Measurements from ENCODE around the gene EPYC.
A peak's percentile ranks its signal among the peaks of the same experiment; 100 is the strongest.

Gene EPYC

GRCh38 chr12:90961154-90961553 lies 43.6 kb downstream of the EPYC start:
- no peak for DNase-seq (ENCODE audit: low read depth)
- no peak overlapping the region for H3K4me3 ChIP-seq (ENCODE audit: low read depth, low read length)

- DNase-seq (ENCODE audit: low read depth) = no peak
- no peak overlapping the region for H3K4me3 ChIP-seq (ENCODE audit: low read depth, low read length)
Measured at GRCh38 chr12:90959538-90960139, 45.1 kb downstream of the EPYC start.

GRCh38 chr12:90959032-90959431 lies 45.7 kb downstream of the EPYC start:
- DNase-seq (ENCODE audit: low read depth) = no peak

GRCh38 chr12:90958347-90958746 lies 46.4 kb downstream of the EPYC start:
- DNase-seq (ENCODE audit: low read depth) = no peak
- no peak overlapping the region for H3K4me3 ChIP-seq (ENCODE audit: low read depth, low read length)

More at GRCh38 chr12:90959032-90959431, 45.7 kb downstream of the EPYC start:
- no peak overlapping the region for H3K4me3 ChIP-seq (ENCODE audit: low read depth, low read length)

- no peak within 1 kb of the TSS for H3K4me3 ChIP-seq (ENCODE audit: low read depth, low read length)
- no peak for DNase-seq (ENCODE audit: low read depth)
Measured at GRCh38 chr12:90954921-90955320, 49.9 kb downstream of the EPYC start, which contains the start of gene CCER1. CCER1 (minus strand) TSS chr12:90955176; CDS start chr12:90954742, 434 bp downstream.

- DNase-seq (ENCODE audit: low read depth) = no peak
- H3K4me3 ChIP-seq (ENCODE audit: low read depth, low read length) = no peak overlapping the region
Measured at GRCh38 chr12:90954428-90954827, 50.3 kb downstream of the EPYC start.

- H3K4me3 ChIP-seq (ENCODE audit: low read depth, low read length) = no peak overlapping the region
- DNase-seq (ENCODE audit: low read depth) = no peak
Measured at GRCh38 chr12:90953956-90954421, 50.8 kb downstream of the EPYC start.

GRCh38 chr12:90951432-90952105 lies 53.2 kb downstream of the EPYC start:
- H3K4me3 ChIP-seq (ENCODE audit: low read depth, low read length) = no peak overlapping the region
- no peak for DNase-seq (ENCODE audit: low read depth)

GRCh38 chr12:90947869-90948268 lies 56.9 kb downstream of the EPYC start:
- H3K4me3 ChIP-seq (ENCODE audit: low read depth, low read length) = no peak overlapping the region
- DNase-seq (ENCODE audit: low read depth) = no peak

GRCh38 chr12:90945070-90945649 lies 59.6 kb downstream of the EPYC start:
- DNase-seq (ENCODE audit: low read depth) = no peak
- H3K4me3 ChIP-seq (ENCODE audit: low read depth, low read length) = no peak overlapping the region

- H3K4me3 ChIP-seq (ENCODE audit: low read depth, low read length) = no peak overlapping the region
- no peak for DNase-seq (ENCODE audit: low read depth)
Measured at GRCh38 chr12:90943255-90943654, 61.5 kb downstream of the EPYC start.

- DNase-seq (ENCODE audit: low read depth) = no peak
Measured at GRCh38 chr12:90940872-90941499, 63.8 kb downstream of the EPYC start.

GRCh38 chr12:90939382-90939781 lies 65.4 kb downstream of the EPYC start:
- no peak for DNase-seq (ENCODE audit: low read depth)
- H3K4me3 ChIP-seq (ENCODE audit: low read depth, low read length) = no peak overlapping the region

More at GRCh38 chr12:90940872-90941499, 63.8 kb downstream of the EPYC start:
- H3K4me3 ChIP-seq (ENCODE audit: low read depth, low read length) = no peak overlapping the region

- peak; percentile 57 for DNase-seq (ENCODE audit: low read depth)
- H3K4me3 ChIP-seq (ENCODE audit: low read depth, low read length) = no peak overlapping the region
Measured at GRCh38 chr12:90938451-90938850, 66.3 kb downstream of the EPYC start.

- DNase-seq (ENCODE audit: low read depth) = no peak
- no peak overlapping the region for H3K4me3 ChIP-seq (ENCODE audit: low read depth, low read length)
Measured at GRCh38 chr12:90937651-90938050, 67.1 kb downstream of the EPYC start.

- H3K4me3 ChIP-seq (ENCODE audit: low read depth, low read length) = no peak overlapping the region
- DNase-seq (ENCODE audit: low read depth) = no peak
Measured at GRCh38 chr12:90936230-90937005, 68.4 kb downstream of the EPYC start.

- no peak for DNase-seq (ENCODE audit: low read depth)
- H3K4me3 ChIP-seq (ENCODE audit: low read depth, low read length) = no peak overlapping the region
Measured at GRCh38 chr12:90925562-90925961, 79.2 kb downstream of the EPYC start.

- H3K4me3 ChIP-seq (ENCODE audit: low read depth, low read length) = no peak overlapping the region
Measured at GRCh38 chr12:90924406-90924805, 80.4 kb downstream of the EPYC start.

GRCh38 chr12:90922145-90922627 lies 82.6 kb downstream of the EPYC start:
- no peak for DNase-seq (ENCODE audit: low read depth)

More at GRCh38 chr12:90924406-90924805, 80.4 kb downstream of the EPYC start:
- DNase-seq (ENCODE audit: low read depth) = no peak

More at GRCh38 chr12:90922145-90922627, 82.6 kb downstream of the EPYC start:
- no peak overlapping the region for H3K4me3 ChIP-seq (ENCODE audit: low read depth, low read length)
